ENCODE measurements around the gene WDR86. TPM values are rescaled to one million over a fixed set of nuclear protein-coding genes. Genes with fewer than 3 reads are reported as not detected.

WDR86 gene
- total RNA-seq, 1 experiment from 2014 or later, result not detected

- no peak for TF ChIP-seq EZH2 (IDR thresholded peaks at IDR 0.05)
- no peak for TF ChIP-seq CBX3 (IDR thresholded peaks at IDR 0.05; ENCODE audit: low read depth)
- no peak for TF ChIP-seq POLR2AphosphoS5 (IDR thresholded peaks at IDR 0.05; ENCODE audit: low read depth, low read length)
- TF ChIP-seq SRF (IDR thresholded peaks at IDR 0.05; ENCODE audit: low read depth), result no peak
- no peak for TF ChIP-seq ZBTB33 (IDR thresholded peaks at IDR 0.05; ENCODE audit: extremely low read depth, insufficient replicate concordance, low read length)
- no peak for TF ChIP-seq YY1 (IDR thresholded peaks at IDR 0.05; ENCODE audit: extremely low read depth, insufficient replicate concordance, low read depth, low read length)
- no peak for TF ChIP-seq REST (IDR thresholded peaks at IDR 0.05; ENCODE audit: low read depth)
- TF ChIP-seq CEBPB (IDR thresholded peaks at IDR 0.05; ENCODE audit: low read depth), result no peak
- no peak for TF ChIP-seq ELF1 (IDR thresholded peaks at IDR 0.05; ENCODE audit: borderline replicate concordance, low read depth)
- no peak for TF ChIP-seq JUND (IDR thresholded peaks at IDR 0.05)
- no peak for TF ChIP-seq RAD21 (IDR thresholded peaks at IDR 0.05; ENCODE audit: low read depth)
- TF ChIP-seq POLR2A (IDR thresholded peaks at IDR 0.05; ENCODE audit: borderline replicate concordance, extremely low read depth, insufficient read depth, insufficient read length), result no peak
- no peak for TF ChIP-seq FOSL1 (IDR thresholded peaks at IDR 0.05; ENCODE audit: low read depth)
- TF ChIP-seq SIN3A (IDR thresholded peaks at IDR 0.05; ENCODE audit: low read depth), result no peak
- no peak for TF ChIP-seq CTCF (IDR thresholded peaks at IDR 0.05 in 2 of 3, conservative IDR thresholded peaks at IDR 0.05 in 1 of 3; ENCODE audit: borderline replicate concordance in 1 of 3, insufficient read depth in 1 of 3, low read depth in 2 of 3, low read length in 2 of 3)
- TF ChIP-seq EGR1 (IDR thresholded peaks at IDR 0.05; ENCODE audit: low read depth), result no peak
- TF ChIP-seq SP1 (IDR thresholded peaks at IDR 0.05; ENCODE audit: low read depth), result no peak
- TF ChIP-seq ATF3 (IDR thresholded peaks at IDR 0.05), result no peak
- no peak for TF ChIP-seq EZH2phosphoT487 (IDR thresholded peaks at IDR 0.05; ENCODE audit: borderline replicate concordance)
- TF ChIP-seq ZNF274 (IDR thresholded peaks at IDR 0.05; ENCODE audit: low read depth, low read length), result no peak
- no peaks in the 10 kb centered on the region for H4K20me1 ChIP-seq (ENCODE audit: insufficient read depth)
- H3K9me2 ChIP-seq (ENCODE audit: insufficient read depth), result no peaks in the 10 kb centered on the region
- no peak overlapping the region for H3K4me3 ChIP-seq (replicated peaks in 1 of 2; ENCODE audit: low read depth in 1 of 2, low read length in 2 of 2)
- intact Hi-C loops (cut with micrococcal nuclease), result no loop called here
- no peaks in the 10 kb centered on the region for H3K79me2 ChIP-seq (ENCODE audit: insufficient read depth, low read length)
- H2AFZ ChIP-seq (ENCODE audit: low read depth, low read length, poor library complexity, severe bottlenecking), result no peak overlapping the region
- H3K9ac ChIP-seq (ENCODE audit: low read length), result no peak overlapping the region
- no peaks in the 10 kb centered on the region for H3K27me3 ChIP-seq (ENCODE audit: insufficient read depth, low read length)
- no peaks in the 10 kb centered on the region; a peak in 1 of 4 replicates for H3K4me1 ChIP-seq (ENCODE audit: control insufficient read depth in 1 of 2, insufficient read depth in 2 of 2, low read length in 2 of 2)
- no peak overlapping the region for H3K27ac ChIP-seq (ENCODE audit: low read depth, low read length)
- no peaks in the 10 kb centered on the region; a peak in 1 of 4 replicates for H3K36me3 ChIP-seq (ENCODE audit: control insufficient read depth in 1 of 2, insufficient read depth in 2 of 2, low read length in 2 of 2)
- no peak overlapping the region for H3K4me2 ChIP-seq (ENCODE audit: low read length)
- CTCF ChIA-PET, result no interaction called here
- DNase-seq (ENCODE audit: low read depth, low spot score), result no peak
- RAD21 ChIA-PET (ENCODE audit: low non-redundant PET in 1 of 2, low total read pairs in 2 of 2, uncharacterized antibody in 2 of 2, unreplicated experiment in 2 of 2), result no interaction called here
- BruUV-seq (replicated peaks), result no TSS peak
- no peak for ATAC-seq
- POLR2A ChIA-PET, result no interaction called here
- H3K9me3 ChIP-seq (ENCODE audit: control insufficient read depth in 1 of 2, insufficient read depth in 1 of 2, low read depth in 1 of 2, low read length in 2 of 2), result no peaks in the 10 kb centered on the region
These were observed 29.4 kb downstream of the WDR86 start for GRCh38 chr7:151380199-151381097.

All from HCT116 (cell line).